Activated CD4-positive, CD25-positive, alpha-beta regulatory T cell treated with anti-CD3 and anti-CD28 coated beads, Interleukin-2, amount 50 U/mL, for 16 hours (primary cell): ENCODE results near the gene HPF1.
"Not testable (repeated sequence)": the region's sequence is repeated elsewhere in the genome, so short reads cannot be mapped to it uniquely, and the experiment has no call there.

Source experiments
- DNase-seq: peaks from one replicate; pipeline ENCODE4 v3.0.0-alpha.2; 2020; ENCODE audit warnings: low read depth, low spot score

HPF1 gene

DNA sequence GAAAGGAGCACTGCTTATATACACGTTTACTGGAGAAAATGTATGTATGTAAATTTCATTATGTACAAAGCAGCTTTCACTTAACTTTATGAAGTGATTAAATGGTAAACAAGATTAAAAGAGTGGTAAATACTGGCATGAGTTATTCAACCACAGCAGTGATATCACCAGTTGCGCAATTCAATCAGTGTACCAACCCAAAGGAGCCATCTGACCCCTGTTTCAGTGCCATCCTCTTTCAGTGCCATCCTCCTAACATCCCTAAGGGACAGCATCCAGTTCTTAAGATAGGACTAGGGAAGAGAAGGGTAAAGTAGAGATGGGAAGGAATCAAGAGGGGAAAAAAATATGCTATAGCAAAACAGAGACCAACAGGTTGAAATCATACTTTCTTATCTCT, 16.2 kb downstream of the HPF1 start:
- DNase-seq, result no peak

DNA sequence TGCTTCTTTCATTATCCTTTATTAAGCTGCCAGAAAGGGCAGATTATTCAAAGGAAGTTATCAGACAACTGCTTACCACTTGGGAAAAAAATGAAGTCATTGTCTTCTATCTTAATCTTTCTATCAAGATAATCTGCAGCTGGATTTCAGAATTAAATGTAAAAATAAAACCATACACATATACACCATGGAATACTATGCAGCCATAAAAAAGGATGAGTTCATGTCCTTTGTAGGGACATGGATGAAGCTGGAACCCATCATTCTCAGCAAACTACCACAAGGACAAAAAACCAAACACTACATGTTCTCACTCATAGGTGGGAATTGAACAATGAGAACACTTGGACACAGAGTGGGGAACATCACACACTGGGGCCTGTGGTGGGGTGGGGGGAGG, 19.1 kb downstream of the HPF1 start:
- not testable (repeated sequence) for DNase-seq

DNA sequence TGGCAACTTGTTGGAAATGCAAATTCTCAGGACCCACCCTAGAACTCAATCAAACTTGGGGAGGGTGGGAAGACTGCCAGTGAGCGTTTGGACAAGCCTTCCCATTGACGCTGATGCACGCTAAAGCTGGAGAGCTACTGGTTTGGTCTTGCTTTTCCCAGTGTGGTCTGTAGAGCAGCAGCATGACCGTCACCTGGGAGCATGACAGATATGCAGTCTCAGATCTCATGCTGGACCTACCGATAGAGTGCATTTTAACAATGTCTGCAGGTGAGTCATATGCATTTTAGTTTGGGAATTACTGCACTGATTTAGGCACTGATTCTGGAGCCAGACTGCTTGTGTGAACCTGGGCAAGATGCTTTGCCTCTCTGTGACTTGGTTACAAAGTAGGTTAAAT, 27.2 kb downstream of the HPF1 start:
- no peak for DNase-seq

DNA sequence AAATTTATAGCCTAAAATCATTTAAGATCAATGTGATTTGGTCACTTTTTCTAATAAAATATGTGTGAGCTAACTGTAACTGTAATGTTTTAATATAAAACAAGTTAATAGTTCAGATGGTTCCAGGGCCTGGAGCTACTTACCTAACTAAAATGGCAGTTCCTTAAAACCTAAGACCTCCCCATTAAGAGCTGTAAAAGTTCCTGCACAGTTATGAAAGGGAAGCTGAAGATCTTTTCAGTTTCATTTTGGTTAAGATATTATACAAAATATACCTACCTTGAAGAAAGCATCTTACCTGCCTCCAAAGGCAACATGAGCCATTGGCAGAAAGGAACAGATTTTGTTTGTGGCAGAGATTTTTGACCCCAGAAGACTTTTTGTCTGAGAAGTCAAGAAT, 30.1 kb downstream of the HPF1 start:
- no peak for DNase-seq

DNA sequence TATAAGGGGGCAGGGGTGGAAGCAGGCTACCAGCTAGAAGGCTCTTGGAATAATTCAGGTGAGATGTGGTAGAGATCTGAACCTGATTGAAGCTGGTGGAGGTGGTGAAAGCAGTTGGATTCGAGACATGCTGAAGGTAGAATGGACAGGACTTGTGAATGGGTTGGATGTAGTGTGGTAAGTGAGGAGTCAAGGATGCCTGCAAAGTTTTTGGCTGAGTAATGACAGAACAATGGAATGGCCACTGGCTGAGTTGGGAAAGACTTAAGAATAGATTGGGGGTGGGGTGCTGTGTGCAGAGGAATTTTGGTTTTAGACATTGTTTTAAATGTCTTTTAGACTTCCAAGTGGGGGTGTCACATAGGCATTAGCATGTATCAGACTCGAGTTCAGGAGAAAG, 33.5 kb downstream of the HPF1 start:
- DNase-seq, result no peak

DNA sequence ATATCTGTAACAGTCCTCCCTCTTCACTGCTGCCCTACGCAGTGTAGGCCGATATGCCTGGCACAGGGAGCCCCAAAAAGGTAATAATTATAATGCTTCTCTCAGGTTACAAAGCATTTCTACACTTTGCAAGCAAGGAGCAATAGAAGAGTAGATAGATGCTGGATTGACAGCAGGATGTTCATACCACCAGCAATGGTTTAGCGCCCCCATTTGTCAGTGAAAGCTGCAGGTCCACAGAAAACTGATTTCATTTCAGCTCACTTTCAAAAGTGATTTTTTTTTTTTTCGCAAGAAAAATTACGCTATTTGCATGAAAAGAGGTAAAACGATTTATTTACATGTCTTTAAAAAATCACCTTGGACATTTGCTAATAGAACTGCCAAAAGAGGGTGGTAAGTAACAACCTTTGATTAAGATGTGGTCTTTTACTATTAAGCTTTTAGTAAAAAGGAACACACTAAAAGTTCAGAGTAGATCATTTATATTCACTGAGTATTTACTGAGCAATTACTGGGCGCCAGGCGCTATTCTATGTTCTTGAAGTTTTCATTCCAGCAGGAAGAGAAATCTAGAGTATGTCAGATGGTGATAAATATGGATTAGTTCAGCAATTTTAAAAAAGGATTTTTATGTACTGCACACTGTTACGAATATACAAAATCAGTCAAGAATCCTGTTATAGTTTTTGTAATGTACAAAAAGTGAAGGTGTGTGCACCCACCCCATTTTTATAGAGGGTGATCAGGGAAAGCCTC, 34.4 kb downstream of the HPF1 start:
- no peak for DNase-seq

DNA sequence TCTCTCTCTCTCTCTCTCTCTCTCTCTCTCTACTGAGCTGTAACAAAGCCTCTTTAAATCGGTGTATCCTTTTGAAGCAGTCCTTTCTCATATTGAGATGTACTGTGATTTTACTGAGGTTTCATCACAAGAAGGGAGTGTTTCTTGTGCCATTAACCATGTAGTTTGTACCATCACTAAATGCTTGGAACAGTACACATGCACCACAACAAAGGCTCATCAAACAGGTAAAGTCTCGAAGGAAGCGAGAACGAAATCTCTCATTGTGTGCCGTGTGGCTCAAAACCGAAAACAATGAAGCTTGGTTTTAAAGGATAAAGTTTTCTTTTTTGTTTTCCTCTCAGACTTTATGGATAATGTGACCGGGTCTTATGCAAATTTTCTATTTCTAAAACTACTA, 37.2 kb downstream of the HPF1 start:
- DNase-seq, result no peak

DNA sequence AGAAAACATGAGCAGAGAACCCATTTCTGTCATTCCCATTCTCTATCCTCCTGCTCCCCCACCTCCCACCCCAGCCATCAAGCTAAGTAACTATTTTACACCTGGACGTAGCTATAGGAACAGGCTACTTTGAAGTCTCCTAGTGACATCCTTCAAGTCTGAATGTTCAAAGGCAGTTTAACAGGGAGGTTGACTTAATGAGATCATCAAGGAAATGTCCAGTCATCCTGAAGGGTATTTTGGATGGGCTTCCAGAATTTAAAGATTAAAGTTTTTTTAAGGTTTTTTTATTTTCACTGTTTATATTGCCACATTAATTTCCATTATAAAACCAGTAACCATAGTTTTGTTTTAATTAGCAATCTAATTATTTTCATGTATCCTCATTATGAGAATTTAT, 41.1 kb downstream of the HPF1 start:
- no peak for DNase-seq

DNA sequence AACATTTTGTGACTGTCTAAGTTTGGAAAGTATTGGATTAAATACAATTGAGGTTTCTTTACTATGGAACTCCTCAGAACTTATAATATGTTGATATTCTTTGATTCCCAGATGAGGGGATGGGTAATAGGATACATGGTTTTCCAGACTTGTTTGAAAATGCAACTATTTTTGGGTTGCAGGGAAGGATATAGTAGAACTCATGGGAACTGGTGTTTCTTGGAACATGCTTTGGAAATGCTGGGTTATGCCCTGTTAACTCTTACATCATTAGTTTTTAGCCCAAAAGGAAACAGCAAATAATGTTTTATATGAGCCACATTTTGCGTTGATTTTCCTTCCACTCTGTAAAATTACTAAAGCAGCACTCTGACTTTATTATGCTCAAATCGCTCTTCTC, 41.9 kb downstream of the HPF1 start:
- DNase-seq, result no peak

DNA sequence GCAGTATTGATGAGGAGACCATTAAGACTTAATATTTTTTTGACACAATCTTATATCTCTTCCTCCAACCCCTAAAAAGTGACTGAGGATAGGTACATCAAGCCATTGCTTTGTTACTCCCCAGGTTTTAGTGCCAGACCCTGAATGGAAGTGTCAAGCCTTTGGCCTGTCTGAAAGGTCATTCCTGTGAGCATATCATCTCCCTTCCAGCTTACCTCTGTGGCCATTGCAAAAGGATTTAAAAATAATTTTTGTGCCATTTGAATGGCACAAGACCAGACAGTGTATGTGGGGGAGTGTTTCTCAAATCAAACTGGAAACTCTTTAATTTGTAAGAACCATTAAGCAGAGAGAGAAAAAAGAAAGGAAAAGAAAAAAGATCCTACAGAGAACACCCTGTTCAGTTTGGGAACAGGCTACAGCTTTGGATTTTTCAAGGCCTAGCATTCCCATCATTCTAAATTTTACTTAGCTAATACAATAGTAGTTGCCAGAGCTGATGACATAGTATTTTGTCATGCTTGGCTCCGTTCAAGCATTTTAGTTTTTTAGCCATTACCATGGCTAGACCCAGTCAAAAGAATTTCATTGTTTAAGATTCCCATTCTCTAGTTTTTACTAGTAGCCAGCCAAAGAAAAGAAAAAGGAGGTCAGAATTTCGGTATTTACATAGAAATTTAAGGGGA, 49.6 kb downstream of the HPF1 start:
- DNase-seq, result no peak

DNA sequence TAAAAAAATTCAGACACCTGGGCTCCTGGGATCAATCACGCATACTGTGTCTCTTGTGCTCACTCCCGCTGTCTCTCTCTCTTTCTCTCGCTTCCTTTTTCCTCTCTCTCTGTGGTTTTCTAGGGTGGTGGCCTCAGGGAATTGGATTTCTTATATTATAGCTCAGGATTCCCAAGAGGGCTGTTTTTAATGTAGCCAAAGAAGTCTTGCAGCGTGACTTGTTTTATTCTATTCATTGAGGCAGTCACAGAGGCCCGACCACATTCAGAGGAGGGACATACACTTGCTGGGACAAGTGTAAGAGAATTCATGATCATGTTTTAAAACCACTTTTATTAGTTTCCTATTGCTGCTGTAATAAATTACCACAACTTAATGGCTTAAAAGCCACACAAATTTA, 59.4 kb downstream of the HPF1 start:
- no peak for DNase-seq

DNA sequence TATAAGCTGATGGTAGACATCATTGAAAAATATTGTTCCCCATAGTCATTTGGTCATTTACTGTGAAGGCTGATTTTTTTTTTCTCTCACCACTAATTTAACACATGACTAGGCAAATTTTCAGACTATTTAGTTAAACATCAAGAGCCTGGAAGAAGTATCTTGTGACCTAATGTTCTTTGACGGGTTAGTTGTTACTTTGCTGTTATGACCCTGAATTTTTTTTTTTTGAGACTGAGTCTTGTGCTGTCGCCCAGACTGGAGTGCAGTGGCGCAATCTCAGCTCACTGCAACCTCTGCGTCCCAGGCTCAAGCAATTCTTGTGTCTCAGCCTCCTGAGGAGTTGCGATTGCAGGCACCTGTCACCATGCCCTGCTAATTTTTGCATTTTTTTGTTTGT, 67.0 kb downstream of the HPF1 start:
- DNase-seq, result no peak

DNA sequence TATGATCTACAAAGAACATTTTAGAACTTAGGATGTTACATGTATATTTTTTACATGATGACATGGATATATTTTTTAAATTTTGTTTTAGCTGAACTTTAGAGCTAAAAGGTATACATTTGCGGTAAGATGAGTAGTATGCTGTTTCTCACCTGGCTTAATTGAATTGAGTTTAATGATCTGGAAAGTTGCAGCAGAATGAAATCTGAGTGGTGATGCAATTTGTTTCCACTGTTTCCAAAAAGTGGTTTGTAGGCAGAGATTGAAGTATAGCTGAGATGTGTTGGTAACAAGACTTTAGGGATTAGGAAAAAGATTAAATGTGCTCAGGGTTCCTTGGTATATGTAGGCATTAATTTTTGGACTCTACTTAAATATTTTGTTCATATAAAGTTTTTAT, 68.1 kb downstream of the HPF1 start:
- no peak for DNase-seq

DNA sequence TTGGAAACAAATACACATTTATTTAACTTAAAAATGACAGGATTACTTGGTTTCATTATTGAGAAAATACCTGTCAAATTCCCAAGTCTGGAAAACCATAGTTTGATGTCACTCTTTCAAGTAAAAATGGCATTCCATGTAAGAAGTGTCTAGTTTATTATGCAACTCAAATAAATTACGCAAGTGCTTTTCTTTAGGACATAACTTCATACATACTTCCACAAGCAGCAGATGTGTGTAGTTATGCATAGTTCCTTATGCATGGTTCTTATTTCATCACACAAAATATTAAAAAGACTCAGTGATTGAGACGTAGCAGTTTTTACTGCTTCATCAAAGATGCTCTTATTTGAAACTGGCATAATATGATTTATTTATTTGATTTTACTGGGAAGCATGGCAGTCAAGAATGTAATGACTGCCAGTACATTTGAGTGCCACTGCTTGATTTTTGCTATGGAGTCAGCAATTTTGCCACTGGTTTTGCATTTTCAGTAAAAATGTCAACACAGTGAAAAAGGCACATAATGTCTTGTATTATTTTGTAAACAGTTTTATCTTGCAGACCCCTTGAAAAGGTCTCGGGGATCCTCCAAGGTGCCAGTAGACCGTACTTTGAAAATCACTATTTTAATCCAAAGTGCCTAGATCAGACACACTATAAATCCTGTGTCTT, 75.2 kb downstream of the HPF1 start:
- DNase-seq, result no peak
